ENCODE results near the gene SLC11A2. TPM values are rescaled to one million over a fixed set of nuclear protein-coding genes. Genes with fewer than 3 reads are reported as not detected.

The SLC11A2 gene
- total and polyA plus RNA-seq, 9 of the 15 experiments (the other 6 are each of a cell fraction or from before 2014, with no cell fraction given): 21.1 to 54.0 (median 32.9) TPM

- TF ChIP-seq KLF10 (CRISPR knock-in tag; IDR thresholded peaks at IDR 0.05) (no peak), GTF2B (IDR thresholded peaks at IDR 0.05; ENCODE audit: extremely low read depth, insufficient read length) (no peak), CREM (IDR thresholded peaks at IDR 0.05; ENCODE audit: low read depth) (peak; percentile 51; the same call in 1 of the 2 replicates), XRCC4 (IDR thresholded peaks at IDR 0.05; ENCODE audit: extremely low read depth, insufficient read depth, insufficient read length) (no peak), RB1 (IDR thresholded peaks at IDR 0.05; ENCODE audit: low read depth) (no peak), MAX (CRISPR knock-in tag; IDR thresholded peaks at IDR 0.05) (no peak), NR2C1 (IDR thresholded peaks at IDR 0.05) (no peak), NR2C1 (tag; IDR thresholded peaks at IDR 0.05) (no peak), PURB (CRISPR knock-in tag; IDR thresholded peaks at IDR 0.05; ENCODE audit: low read depth) (no peak), ARNT (IDR thresholded peaks at IDR 0.05) (peak; percentile 57 to 65; a peak in 1 of 4 replicates), TAL1 (IDR thresholded peaks at IDR 0.05) (peak; percentile 92), TEAD1 (CRISPR knock-in tag; IDR thresholded peaks at IDR 0.05) (0 out of 4 replicates have a peak, but pooled peaks of 1 of the 2 experiments have one; percentile 52), GABPA (tag; conservative IDR thresholded peaks at IDR 0.05; ENCODE audit: low read depth) (no peak; the same call in 1 of the 2 replicates), RAD51 (IDR thresholded peaks at IDR 0.05; ENCODE audit: borderline replicate concordance, low read depth) (no peak), POLR3G (IDR thresholded peaks at IDR 0.05; ENCODE audit: extremely low read depth, insufficient read length, insufficient replicate concordance) (no peak), NFIC (IDR thresholded peaks at IDR 0.05) (peak; percentile 80), SMARCA5 (IDR thresholded peaks at IDR 0.05) (no peak), HDGF (IDR thresholded peaks at IDR 0.05) (no peak), ZNF408 (CRISPR knock-in tag; IDR thresholded peaks at IDR 0.05; ENCODE audit: low read depth) (no peak), GTF2E2 (tag; IDR thresholded peaks at IDR 0.05) (no peak), CCNT2 (IDR thresholded peaks at IDR 0.05; ENCODE audit: borderline replicate concordance, extremely low read depth, insufficient read length, low read depth, low read length) (peak; percentile 81), RFX7 (CRISPR knock-in tag; IDR thresholded peaks at IDR 0.05) (no peak), SRSF9 (IDR thresholded peaks at IDR 0.05; ENCODE audit: borderline replicate concordance, low read depth, low read length) (no peak), HSF4 (CRISPR knock-in tag; IDR thresholded peaks at IDR 0.05; ENCODE audit: borderline replicate concordance) (no peak), ZNF584 (CRISPR knock-in tag; IDR thresholded peaks at IDR 0.05; ENCODE audit: low read depth) (no peak), BRF1 (IDR thresholded peaks at IDR 0.05; ENCODE audit: borderline replicate concordance, extremely low read depth, insufficient read length) (no peak), TEAD2 (tag; IDR thresholded peaks at IDR 0.05) (no peak), ZNF695 (CRISPR knock-in tag; IDR thresholded peaks at IDR 0.05) (no peak), BRF2 (IDR thresholded peaks at IDR 0.05; ENCODE audit: borderline replicate concordance, insufficient read depth, insufficient read length) (no peak), FOSL1 (tag; conservative IDR thresholded peaks at IDR 0.05) (peak; percentile 40)
These were observed 4.5 kb downstream of the SLC11A2 start (continued) for GRCh38 chr12:51021694-51022093.
